NCI-H748 (cell line): Measurements from ENCODE around the gene MGAT3.
"Not testable (repeated sequence)": the region's sequence is repeated elsewhere in the genome, so short reads cannot be mapped to it uniquely, and the experiment has no call there.

Source experiments
- DNase-seq: peaks from one replicate; lab custom pipeline; 2025; ENCODE audit not compliant: unreplicated experiment; lab: John Stamatoyannopoulos, UW

Gene MGAT3

GRCh38 chr22:39456522-39457197, at the start of gene MGAT3:
Gene MGAT3 (plus strand): TSS chr22:39457012. CDS start chr22:39487348, 30,336 bp downstream.
- DNase-seq: peak; percentile 15

- DNase-seq: no peak
These were observed 48.6 kb upstream of the MGAT3 start for GRCh38 chr22:39408173-39408572.

- DNase-seq: no peak
These were observed 48.0 kb upstream of the MGAT3 start for GRCh38 chr22:39408807-39409206.

- no peak for DNase-seq
These were observed 47.2 kb upstream of the MGAT3 start for GRCh38 chr22:39409516-39410029.

GRCh38 chr22:39410264-39410663, 46.5 kb upstream of the MGAT3 start:
- DNase-seq: no peak

GRCh38 chr22:39411828-39412365, 44.9 kb upstream of the MGAT3 start:
- DNase-seq: peak; percentile 32

- DNase-seq: not testable (repeated sequence)
These were observed 43.6 kb upstream of the MGAT3 start for GRCh38 chr22:39413204-39413603.

GRCh38 chr22:39414377-39414776, 42.4 kb upstream of the MGAT3 start:
- DNase-seq: no peak

- DNase-seq: no peak
These were observed 41.9 kb upstream of the MGAT3 start for GRCh38 chr22:39414886-39415285.

GRCh38 chr22:39415506-39415905, 41.3 kb upstream of the MGAT3 start:
- no peak for DNase-seq

GRCh38 chr22:39416319-39416718, 40.5 kb upstream of the MGAT3 start:
- no peak for DNase-seq

- DNase-seq: no peak
These were observed 39.2 kb upstream of the MGAT3 start for GRCh38 chr22:39417641-39418040.

GRCh38 chr22:39418696-39419095, 38.1 kb upstream of the MGAT3 start:
- no peak for DNase-seq

- no peak for DNase-seq
These were observed 37.7 kb upstream of the MGAT3 start for GRCh38 chr22:39419096-39419495.

GRCh38 chr22:39419911-39420310, 36.9 kb upstream of the MGAT3 start:
- no peak for DNase-seq

- DNase-seq: no peak
These were observed 35.1 kb upstream of the MGAT3 start for GRCh38 chr22:39421691-39422090.

GRCh38 chr22:39422101-39422500, 34.7 kb upstream of the MGAT3 start:
- DNase-seq: no peak

GRCh38 chr22:39422721-39423120, 34.1 kb upstream of the MGAT3 start:
- no peak for DNase-seq

GRCh38 chr22:39423976-39424375, 32.8 kb upstream of the MGAT3 start:
- no peak for DNase-seq

- DNase-seq: no peak
These were observed 30.3 kb upstream of the MGAT3 start for GRCh38 chr22:39426380-39427043.

GRCh38 chr22:39427751-39428596, 28.8 kb upstream of the MGAT3 start:
- DNase-seq: no peak
